H1 (cell line): ENCODE measurements around the gene HEXIM1. TPM values are rescaled to one million over a fixed set of nuclear protein-coding genes. Genes with fewer than 3 reads are reported as not detected.
A peak's percentile ranks its signal among the peaks of the same experiment; 100 is the strongest.

ENCODE experiments used
- CTCF ChIA-PET: fragments of 300-600 bp; sonication (Branson Sonifier 250); formaldehyde crosslinking; loops from one replicate; lab custom pipeline; 2021; ENCODE audit not compliant: partially characterized antibody; lab: Charles Lee
- POLR2A ChIA-PET: fragments of 300-600 bp; sonication (Branson Sonifier 250); formaldehyde crosslinking; loops from one replicate; lab custom pipeline; 2021; ENCODE audit warnings: inconsistent platforms; ENCODE audit not compliant: partially characterized antibody; lab: Charles Lee
- DNase-seq, 2 experiments: peaks; one replicate each; pipeline versions ENCODE4 v3.0.0 to v3.0.0-alpha.2; 2010 to 2022; ENCODE audit warnings: low spot score in 2 of 2, low read depth in 1 of 2, mixed read lengths in 1 of 2
- FAIRE-seq: peaks from 2 replicates; lab custom pipeline; 2011; peaks lifted over from hg19 to GRCh38; lab: Jason Lieb, UNC
- H2AFZ ChIP-seq: 2 replicates; pipeline ENCODE4 v1.8.1; 2012; ENCODE audit warnings: low read length, inconsistent platforms
- H2AK5ac ChIP-seq: 2 replicates; pipeline ENCODE4 v1.6.1; 2013; ENCODE audit warnings: low read depth, low read length
- H2BK120ac ChIP-seq: replicated peaks from 2 replicates; pipeline ENCODE3; 2013; ENCODE audit warnings: low read depth, low read length, inconsistent platforms
- H2BK12ac ChIP-seq: 2 replicates; pipeline ENCODE4 v1.6.1; 2013; ENCODE audit warnings: low read depth, low read length
- H2BK15ac ChIP-seq: 2 replicates; pipeline ENCODE4 v1.6.1; 2013; ENCODE audit warnings: low read length
- H2BK20ac ChIP-seq: 2 replicates; pipeline ENCODE4 v1.6.1; 2013; ENCODE audit warnings: low read length
- H2BK5ac ChIP-seq: 2 replicates; pipeline ENCODE4 v1.6.1; 2013; ENCODE audit warnings: low read depth, low read length
- H3K14ac ChIP-seq: 2 replicates; pipeline ENCODE4 v1.6.1; 2013; ENCODE audit warnings: inconsistent platforms; ENCODE audit not compliant: insufficient read length
- H3K18ac ChIP-seq: 2 replicates; pipeline ENCODE4 v1.6.1; 2013; ENCODE audit warnings: low read length; ENCODE audit errors: extremely low read depth
- H3K23ac ChIP-seq: 2 replicates; pipeline ENCODE4 v1.6.1; 2013; ENCODE audit warnings: inconsistent platforms; ENCODE audit not compliant: insufficient read length
- H3K23me2 ChIP-seq: 2 replicates; pipeline ENCODE4 v1.6.1; 2013; ENCODE audit warnings: low read depth, low read length
- H3K27ac ChIP-seq: 2 replicates; pipeline ENCODE4 v1.6.1; 2011; ENCODE audit warnings: low read depth, low read length, inconsistent platforms
- H3K27me3 ChIP-seq, 4 experiments: replicated peaks in 1 of 4; 1 replicate in 1 of 4; 2 replicates in 3 of 4; pipeline versions ENCODE4 v1.6.1 to v1.8.1; 2011 to 2013; ENCODE audit warnings: low read length in 3 of 4, mild to moderate bottlenecking in 3 of 4, inconsistent platforms in 2 of 4, mixed read lengths in 2 of 4, moderate library complexity in 1 of 4; ENCODE audit not compliant: control insufficient read depth in 3 of 4, insufficient read depth in 3 of 4; ENCODE audit errors: extremely low read depth in 1 of 4
- H3K36me3 ChIP-seq, 4 experiments: 2 replicates each; pipeline versions ENCODE4 v1.6.1 to v1.8.1; 2011 to 2013; ENCODE audit warnings: mild to moderate bottlenecking in 4 of 4, low read length in 3 of 4, moderate library complexity in 2 of 4, control low read depth in 1 of 4, inconsistent platforms in 1 of 4; ENCODE audit not compliant: insufficient read depth in 4 of 4, control insufficient read depth in 2 of 4
- H3K4ac ChIP-seq: replicated peaks from 2 replicates; pipeline ENCODE3; 2013; ENCODE audit warnings: low read length, low read depth, mixed read lengths, inconsistent platforms; ENCODE audit not compliant: insufficient read length
- H3K4me1 ChIP-seq, 4 experiments: replicated peaks in 1 of 4; 1 replicate in 1 of 4; 2 replicates in 3 of 4; pipeline versions ENCODE4 v1.6.1 to v1.8.1; 2011 to 2013; ENCODE audit warnings: low read length in 3 of 4, inconsistent platforms in 2 of 4, mixed read lengths in 1 of 4; ENCODE audit not compliant: insufficient read depth in 4 of 4, control insufficient read depth in 3 of 4
- H3K4me2 ChIP-seq, 2 experiments: 2 replicates each; pipeline versions ENCODE4 v1.6.1 to v1.8.1; 2011 to 2013; ENCODE audit warnings: low read depth in 2 of 2, low read length in 2 of 2, control low read depth in 1 of 2, inconsistent platforms in 1 of 2, mild to moderate bottlenecking in 1 of 2; ENCODE audit not compliant: insufficient read depth in 1 of 2
- H3K4me3 ChIP-seq, 4 experiments: fragments of 200-600, 300-600 bp in 1 of 4; sonication (generic), shearing (Covaris generic), sonication (Bioruptor Twin) in 1 of 4; 2 replicates each; pipeline versions ENCODE4 v1.5.1 to v1.8.1; 2011 to 2016; ENCODE audit warnings: low read length in 4 of 4, low read depth in 3 of 4, control low read depth in 2 of 4, inconsistent platforms in 2 of 4, mild to moderate bottlenecking in 2 of 4, mixed read lengths in 1 of 4, moderate library complexity in 1 of 4; ENCODE audit not compliant: insufficient read depth in 2 of 4; ENCODE audit errors: extremely low read depth in 1 of 4
- H3K56ac ChIP-seq: replicated peaks from 2 replicates; pipeline ENCODE3; 2013; ENCODE audit warnings: low read depth, mild to moderate bottlenecking, mixed read lengths, low read length, inconsistent platforms; ENCODE audit not compliant: insufficient read length
- H3K79me1 ChIP-seq: 2 replicates; pipeline ENCODE4 v1.6.1; 2013; ENCODE audit warnings: low read depth, low read length, control low read depth
- H3K79me2 ChIP-seq, 2 experiments: 2 replicates each; pipeline versions ENCODE4 v1.6.1 to v1.8.1; 2012 to 2013; ENCODE audit warnings: low read length in 2 of 2, mild to moderate bottlenecking in 2 of 2, inconsistent platforms in 1 of 2; ENCODE audit not compliant: insufficient read depth in 2 of 2, control insufficient read depth in 1 of 2
- H3K9ac ChIP-seq, 4 experiments: replicated peaks in 1 of 4; 1 replicate in 1 of 4; 2 replicates in 3 of 4; pipeline versions ENCODE4 v1.6.1 to v1.8.1; 2011 to 2013; ENCODE audit warnings: low read depth in 3 of 4, low read length in 3 of 4, control low read depth in 2 of 4, mild to moderate bottlenecking in 2 of 4, moderate library complexity in 2 of 4, inconsistent platforms in 1 of 4; ENCODE audit errors: extremely low read depth in 1 of 4
- H3K9me3 ChIP-seq, 2 experiments: 2 replicates each; pipeline versions ENCODE4 v1.6.1 to v1.8.1; 2012 to 2013; ENCODE audit warnings: mild to moderate bottlenecking in 2 of 2, moderate library complexity in 2 of 2, control low read depth in 1 of 2, inconsistent platforms in 1 of 2, low read depth in 1 of 2, low read length in 1 of 2, mixed read lengths in 1 of 2; ENCODE audit not compliant: insufficient read depth in 2 of 2
- H4K20me1 ChIP-seq, 2 experiments: replicated peaks in 1 of 2; 2 replicates each; pipeline versions ENCODE3 to v1.8.1; 2011 to 2013; ENCODE audit warnings: inconsistent platforms in 2 of 2, low read length in 2 of 2, mild to moderate bottlenecking in 1 of 2; ENCODE audit not compliant: insufficient read depth in 2 of 2, control insufficient read depth in 1 of 2
- H4K5ac ChIP-seq: 2 replicates; pipeline ENCODE4 v1.6.1; 2013; ENCODE audit warnings: low read length, low read depth, mixed read lengths, inconsistent platforms; ENCODE audit not compliant: insufficient read length
- H4K8ac ChIP-seq: 2 replicates; pipeline ENCODE4 v1.8.0; 2013; ENCODE audit warnings: mild to moderate bottlenecking, moderate library complexity, low read length, inconsistent platforms; ENCODE audit not compliant: insufficient read depth; ENCODE audit errors: extremely low read depth
- H4K91ac ChIP-seq: replicated peaks from 2 replicates; pipeline ENCODE3; 2013; ENCODE audit warnings: low read length, mixed read lengths, inconsistent platforms; ENCODE audit not compliant: insufficient read length
- PHF8 ChIP-seq: fragments of 200-600 bp; sonication (generic); conservative IDR thresholded peaks from 2 replicates; pipeline ENCODE4 v1.7.1; 2012; ENCODE audit warnings: low read depth, mild to moderate bottlenecking, inconsistent platforms, low read length, moderate library complexity
- WGBS, 2 experiments: shearing (Covaris generic) in 1 of 2; methylation state at CpG; one replicate each; pipeline versions ENCODE4 v1.1.6 to v1.1.7; 2013 to 2015; ENCODE audit warnings: low lambda C conversion rate in 2 of 2, mixed read lengths in 2 of 2, inconsistent platforms in 1 of 2, low coverage in 1 of 2, missing lambda C conversion rate in 1 of 2; ENCODE audit not compliant: insufficient replicate concordance in 2 of 2, insufficient coverage in 1 of 2, insufficient read length in 1 of 2; ENCODE audit errors: extremely low coverage in 1 of 2, missing lambda C conversion rate in 1 of 2; 5-methylcytosine and 5-hydroxymethylcytosine counted together
- polyA plus RNA-seq, 7 experiments: library from polyadenylated mRNA; depleted of rRNA in 3 of 7; stranded (reverse) in 5 of 7; unstranded in 2 of 7; fragments of >200 nt in 5 of 7; fragments of 200-250 nt in 2 of 7; gene quantifications; 1 replicate in 5 of 7; 2 replicates in 1 of 7; 4 replicates in 1 of 7; pipeline versions ENCODE4 v1.2.1 to v1.2.3, GENCODE V29; 2011 to 2013; ENCODE audit warnings: missing spikeins in 2 of 7, mixed read lengths in 2 of 7
- total RNA-seq: library from RNA; stranded (reverse); fragmentation: NEBNext Ultra II Directional; extraction: Animal tissue kit (Norgen Biotek cat#: 25700); gene quantifications from 2 replicates; pipeline ENCODE4 v1.2.1, GENCODE V29; 2021
- TF ChIP-seq, protein P1 (sequence below): IDR thresholded peaks from 2 replicates; pipeline ENCODE4 v1.6.1; 2012; ENCODE audit warnings: inconsistent platforms

HEXIM1 gene
- total and polyA plus RNA-seq, 2 of the 8 experiments (the other 6 are each of a cell fraction or from before 2014, with no cell fraction given): 9.1 to 38.3 TPM

DNA sequence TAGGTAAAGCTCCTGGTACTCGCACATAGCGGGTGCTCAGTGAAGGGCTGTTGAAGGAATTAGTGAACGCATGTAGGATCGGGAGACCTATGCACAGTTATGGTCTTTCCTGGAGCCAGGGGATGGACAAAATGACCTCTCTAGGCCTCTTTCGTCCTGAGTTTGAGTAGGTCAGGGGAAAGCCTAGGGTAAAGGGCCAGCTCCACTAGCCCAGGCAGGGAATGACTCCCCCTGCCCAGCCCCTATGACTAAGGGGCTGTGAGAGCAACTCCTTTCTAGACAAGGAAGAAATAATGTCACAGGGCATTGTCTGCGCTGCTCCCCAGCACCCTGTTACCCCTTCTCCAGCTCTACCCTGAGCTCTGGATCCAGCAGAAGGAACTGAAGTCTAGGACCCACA, 48.8 kb downstream of the HEXIM1 start:
- ChIA-PET POLR2A (interaction anchor here (1.0 to 10.4 kb wide), 10 partner anchors 8 to 61 kb away, joined by 3 to 199 read pairs (median 6); partner anchors contain the start of genes ACBD4, HEXIM1 and HEXIM2), CTCF (interaction anchor here (0.7 to 11.9 kb wide), 40 partner anchors 9 to 426 kb away, joined by 3 to 187 read pairs (median 6); partner anchors contain the start of genes ACBD4, HEXIM1, HEXIM2 and PLCD3)
- H2BK120ac ChIP-seq: no peak overlapping the region
- peak overlapping the region; percentile 92; the same call in 1 of the 2 replicates for H2BK15ac ChIP-seq
- H3K79me1 ChIP-seq: no peaks in the 10 kb centered on the region
- H3K79me2 ChIP-seq: no peaks in the 10 kb centered on the region
- H3K56ac ChIP-seq: no peak overlapping the region
- no peak overlapping the region for H3K4ac ChIP-seq
- H4K20me1 ChIP-seq: no peaks in the 10 kb centered on the region
- no peak overlapping the region; the same call in 1 of the 2 replicates for H4K8ac ChIP-seq
- peaks cover 2 to 9% (median 7%) of the 10 kb centered on the region in 4 experiments; a peak in 5 of 7 replicates for H3K4me1 ChIP-seq
- H2AK5ac ChIP-seq: no peak overlapping the region; the same call in 1 of the 2 replicates
- peak overlapping the region; percentile 95 for H4K91ac ChIP-seq
- no peak overlapping the region for H3K27ac ChIP-seq
- no peak overlapping the region for H2BK20ac ChIP-seq
- H3K23me2 ChIP-seq: no peaks in the 10 kb centered on the region
- no peak for DNase-seq
- no peaks in the 10 kb centered on the region for H3K36me3 ChIP-seq
- H2AFZ ChIP-seq: peak overlapping the region; percentile 41; the same call in 1 of the 2 replicates
- peak overlapping the region; percentile 80; the same call in 1 of the 2 replicates for H2BK12ac ChIP-seq
- H3K9ac ChIP-seq: no peak overlapping the region
- H4K5ac ChIP-seq: peak overlapping the region; percentile 51
- WGBS, 2 experiments: 76% methylated on average over 6 of the region's 6 CpGs; no CpG with 5 or more reads in 1 of the 2 experiments
- H2BK5ac ChIP-seq: peak overlapping the region; percentile 84
- no peaks in the 10 kb centered on the region for H3K9me3 ChIP-seq
- peak overlapping the region; percentile 3 to 60; a peak in 2 of 4 replicates for H3K4me2 ChIP-seq
- H3K27me3 ChIP-seq: no peaks in the 10 kb centered on the region
- H3K23ac ChIP-seq: no peak overlapping the region
- FAIRE-seq: no peak
- H3K4me3 ChIP-seq: peak overlapping the region in 1 of 4 experiments; percentile 35; a peak in 1 of 8 replicates
- no peak overlapping the region for H3K14ac ChIP-seq
- peak overlapping the region; percentile 86 for H3K18ac ChIP-seq
- TF ChIP-seq, protein P1, sequence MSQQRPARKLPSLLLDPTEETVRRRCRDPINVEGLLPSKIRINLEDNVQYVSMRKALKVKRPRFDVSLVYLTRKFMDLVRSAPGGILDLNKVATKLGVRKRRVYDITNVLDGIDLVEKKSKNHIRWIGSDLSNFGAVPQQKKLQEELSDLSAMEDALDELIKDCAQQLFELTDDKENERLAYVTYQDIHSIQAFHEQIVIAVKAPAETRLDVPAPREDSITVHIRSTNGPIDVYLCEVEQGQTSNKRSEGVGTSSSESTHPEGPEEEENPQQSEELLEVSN: no peak
- no peak for TF ChIP-seq PHF8
